ENCODE data around the gene MRGPRD.

DNA sequence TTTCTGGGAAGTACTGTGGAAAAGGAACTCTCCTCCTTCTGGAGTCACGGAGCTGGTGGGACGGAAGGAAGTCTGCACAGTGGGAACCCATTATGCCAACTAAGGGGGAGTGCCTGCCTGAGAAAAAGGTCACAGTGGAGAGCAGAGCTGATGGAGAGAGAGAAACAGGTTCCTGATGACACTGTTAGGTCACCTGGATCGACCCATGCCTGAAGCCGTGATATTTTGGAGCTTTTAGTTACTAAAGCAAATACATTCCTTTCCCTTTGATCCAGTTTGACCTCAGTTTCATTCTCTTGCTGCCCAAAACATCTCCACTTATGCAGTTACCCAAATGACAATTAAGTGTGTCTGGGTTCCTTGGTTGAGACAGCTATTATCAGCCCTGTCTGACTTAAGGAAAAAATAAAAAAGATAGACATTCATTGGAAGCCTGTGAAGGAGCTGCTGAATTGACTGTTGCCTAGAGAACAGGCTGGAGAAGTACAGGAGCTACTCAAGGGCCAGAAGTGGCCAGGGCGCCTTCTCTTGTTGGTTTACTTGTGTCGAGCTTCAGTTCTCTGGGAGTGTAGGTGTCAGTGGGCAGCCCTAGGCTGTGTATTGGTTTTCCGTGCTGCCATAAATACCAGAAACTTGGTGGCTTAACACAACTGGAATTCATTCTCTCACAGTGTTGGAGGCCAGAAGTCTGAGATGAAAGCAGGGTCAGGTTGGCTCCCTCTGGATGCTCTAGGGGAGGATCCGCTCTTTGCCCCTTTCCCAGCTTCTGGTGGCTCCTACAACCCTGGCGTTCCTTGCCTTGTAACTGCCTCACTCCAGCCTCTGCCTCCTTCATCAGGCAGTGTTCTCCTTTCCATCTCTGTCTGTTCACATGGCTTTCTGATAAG is 13.6 kb downstream of the MRGPRD start:
- TF ChIP-seq CTCF (conservative IDR thresholded peaks at IDR 0.05), result no peak
- no peak for TF ChIP-seq EZH2 (IDR thresholded peaks at IDR 0.05; ENCODE audit: low read depth)

Measured in PC-9 (cell line).